Measurements from ENCODE around the gene E2F1.
"Not testable (repeated sequence)": the region's sequence is repeated elsewhere in the genome, so short reads cannot be mapped to it uniquely, and the experiment has no call there.

The E2F1 gene

GRCh38 chr20:33710681-33711445, 24.7 kb upstream of the E2F1 start:
- DNase-seq (ENCODE audit: low read depth in 3 of 3, low spot score in 1 of 3) = no peak

- DNase-seq (ENCODE audit: low read depth in 3 of 3, low spot score in 1 of 3) = no peak
These were observed 23.8 kb upstream of the E2F1 start for GRCh38 chr20:33709905-33710541.

- no peak for DNase-seq (ENCODE audit: low read depth in 3 of 3, low spot score in 1 of 3)
These were observed 23.2 kb upstream of the E2F1 start for GRCh38 chr20:33709398-33709797.

GRCh38 chr20:33707668-33708067, 21.5 kb upstream of the E2F1 start:
- no peak for DNase-seq (ENCODE audit: low read depth in 3 of 3, low spot score in 1 of 3)

GRCh38 chr20:33704197-33704924, 18.2 kb upstream of the E2F1 start:
- DNase-seq (ENCODE audit: low read depth in 3 of 3, low spot score in 1 of 3) = no peak

GRCh38 chr20:33703498-33704137, 17.4 kb upstream of the E2F1 start:
- DNase-seq (ENCODE audit: low read depth in 3 of 3, low spot score in 1 of 3) = no peak

- no peak for DNase-seq (ENCODE audit: low read depth in 3 of 3, low spot score in 1 of 3)
These were observed 16.7 kb upstream of the E2F1 start for GRCh38 chr20:33702861-33703260.

- no peak for DNase-seq (ENCODE audit: low read depth in 3 of 3, low spot score in 1 of 3)
These were observed 15.7 kb upstream of the E2F1 start for GRCh38 chr20:33701629-33702450.

- not testable (repeated sequence) for DNase-seq (ENCODE audit: low read depth in 3 of 3, low spot score in 1 of 3)
These were observed 14.7 kb upstream of the E2F1 start for GRCh38 chr20:33700696-33701441.

- not testable (repeated sequence) for DNase-seq (ENCODE audit: low read depth in 3 of 3, low spot score in 1 of 3)
These were observed 12.8 kb upstream of the E2F1 start for GRCh38 chr20:33698966-33699365.

- DNase-seq (ENCODE audit: low read depth in 3 of 3, low spot score in 1 of 3) = no peak
These were observed 10.9 kb upstream of the E2F1 start for GRCh38 chr20:33697129-33697528.

GRCh38 chr20:33696448-33696847, 10.3 kb upstream of the E2F1 start:
- no peak for DNase-seq (ENCODE audit: low read depth in 3 of 3, low spot score in 1 of 3)

GRCh38 chr20:33694639-33695012, 8.4 kb upstream of the E2F1 start:
- DNase-seq (ENCODE audit: low read depth in 3 of 3, low spot score in 1 of 3) = no peak

- DNase-seq (ENCODE audit: low read depth in 3 of 3, low spot score in 1 of 3) = no peak
These were observed 7.8 kb upstream of the E2F1 start for GRCh38 chr20:33693741-33694638.

- no peak for DNase-seq (ENCODE audit: low read depth in 3 of 3, low spot score in 1 of 3)
These were observed 7.1 kb upstream of the E2F1 start for GRCh38 chr20:33693289-33693688.

- no peak for DNase-seq (ENCODE audit: low read depth in 3 of 3, low spot score in 1 of 3)
These were observed 3.8 kb upstream of the E2F1 start for GRCh38 chr20:33689973-33690372.

GRCh38 chr20:33689493-33689892, 3.3 kb upstream of the E2F1 start:
- no peak for DNase-seq (ENCODE audit: low read depth in 3 of 3, low spot score in 1 of 3)

- no peak for DNase-seq (ENCODE audit: low read depth in 3 of 3, low spot score in 1 of 3)
These were observed 2.8 kb upstream of the E2F1 start for GRCh38 chr20:33688938-33689424.
